ENCODE measurements around the gene BABAM2. TPM values are rescaled to one million over a fixed set of nuclear protein-coding genes. Genes with fewer than 3 reads are reported as not detected.

Gene BABAM2
- total RNA-seq, 1 experiment from 2014 or later: 16.3 TPM

DNA sequence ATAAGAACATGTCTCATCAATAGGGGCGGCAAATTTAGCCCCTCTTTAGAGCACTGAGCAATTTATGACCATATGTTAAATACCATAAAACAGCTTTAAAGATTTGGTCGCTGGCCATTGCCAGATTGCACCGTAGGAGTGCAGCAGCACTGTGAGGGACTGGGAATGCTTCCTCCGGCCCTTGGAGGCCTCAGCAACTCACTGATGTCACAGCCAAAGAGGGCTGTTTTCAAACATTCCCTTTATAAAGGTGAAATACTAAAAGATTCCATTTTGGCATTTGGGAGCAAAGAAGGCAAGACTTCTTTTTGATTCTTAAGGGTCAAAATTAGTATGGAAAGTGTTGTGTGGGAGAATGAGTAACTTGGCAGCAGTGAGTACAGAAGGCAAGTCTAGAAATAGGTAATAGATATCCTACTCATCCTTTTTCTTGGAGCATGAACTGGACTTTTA, 63.7 kb downstream of the BABAM2 start:
- no peaks in the 10 kb centered on the region for H3K27me3 ChIP-seq (ENCODE audit: low read length)
- intact Hi-C loops (cut with micrococcal nuclease): loop anchor here (1.0 to 10.0 kb wide), 5 partner anchors 135 to 249 kb away; partner anchors contain the start of gene MRPL33
- H3K9me2 ChIP-seq (replicated peaks; ENCODE audit: low read length): no peaks in the 10 kb centered on the region
- H3K4me3 ChIP-seq (ENCODE audit: low read length): peak overlapping the region; percentile 38
- peaks cover 62% of the 10 kb centered on the region for H3K4me1 ChIP-seq (ENCODE audit: insufficient read depth, low read length)
- no peaks in the 10 kb centered on the region for H3K36me3 ChIP-seq (ENCODE audit: low read depth, low read length)
- H3K9me3 ChIP-seq (ENCODE audit: low read length): no peaks in the 10 kb centered on the region
- H4K20me1 ChIP-seq (ENCODE audit: low read length): no peaks in the 10 kb centered on the region
- peak; percentile 60 for DNase-seq
- ChIA-PET CTCF (no interaction called here), POLR2A (ENCODE audit: unreplicated experiment) (interaction anchor here (0.5 to 0.7 kb wide), 3 partner anchors 19 to 259 kb away, joined by 3 to 12 read pairs (median 10); no protein-coding TSS in a partner anchor)
- peaks cover 27% of the 10 kb centered on the region for H3F3A ChIP-seq (ENCODE audit: low read length, unreplicated experiment)
- BruUV-seq (replicated peaks): no TSS peak
- peak overlapping the region; percentile 93 for H3K27ac ChIP-seq (ENCODE audit: low read length)
- peak; percentile 59 for ATAC-seq
- TF ChIP-seq, protein P1, sequence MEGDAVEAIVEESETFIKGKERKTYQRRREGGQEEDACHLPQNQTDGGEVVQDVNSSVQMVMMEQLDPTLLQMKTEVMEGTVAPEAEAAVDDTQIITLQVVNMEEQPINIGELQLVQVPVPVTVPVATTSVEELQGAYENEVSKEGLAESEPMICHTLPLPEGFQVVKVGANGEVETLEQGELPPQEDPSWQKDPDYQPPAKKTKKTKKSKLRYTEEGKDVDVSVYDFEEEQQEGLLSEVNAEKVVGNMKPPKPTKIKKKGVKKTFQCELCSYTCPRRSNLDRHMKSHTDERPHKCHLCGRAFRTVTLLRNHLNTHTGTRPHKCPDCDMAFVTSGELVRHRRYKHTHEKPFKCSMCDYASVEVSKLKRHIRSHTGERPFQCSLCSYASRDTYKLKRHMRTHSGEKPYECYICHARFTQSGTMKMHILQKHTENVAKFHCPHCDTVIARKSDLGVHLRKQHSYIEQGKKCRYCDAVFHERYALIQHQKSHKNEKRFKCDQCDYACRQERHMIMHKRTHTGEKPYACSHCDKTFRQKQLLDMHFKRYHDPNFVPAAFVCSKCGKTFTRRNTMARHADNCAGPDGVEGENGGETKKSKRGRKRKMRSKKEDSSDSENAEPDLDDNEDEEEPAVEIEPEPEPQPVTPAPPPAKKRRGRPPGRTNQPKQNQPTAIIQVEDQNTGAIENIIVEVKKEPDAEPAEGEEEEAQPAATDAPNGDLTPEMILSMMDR (conservative IDR thresholded peaks at IDR 0.05; ENCODE audit: low read depth, low read length): no peak
- TF ChIP-seq EZH2 (IDR thresholded peaks at IDR 0.05; ENCODE audit: low read length, unreplicated experiment): no peak
- no peak for TF ChIP-seq EZH2phosphoT487 (IDR thresholded peaks at IDR 0.05; ENCODE audit: borderline replicate concordance, low read length)
- H3K9ac ChIP-seq (ENCODE audit: low read length): peak overlapping the region; percentile 65
- H3K79me2 ChIP-seq (ENCODE audit: low read length): peaks cover 25% of the 10 kb centered on the region
- H3K4me2 ChIP-seq (ENCODE audit: low read length): peak overlapping the region; percentile 78
- peak overlapping the region; percentile 22; the same call in 1 of the 2 replicates for H2AFZ ChIP-seq (ENCODE audit: low read length)

DNA sequence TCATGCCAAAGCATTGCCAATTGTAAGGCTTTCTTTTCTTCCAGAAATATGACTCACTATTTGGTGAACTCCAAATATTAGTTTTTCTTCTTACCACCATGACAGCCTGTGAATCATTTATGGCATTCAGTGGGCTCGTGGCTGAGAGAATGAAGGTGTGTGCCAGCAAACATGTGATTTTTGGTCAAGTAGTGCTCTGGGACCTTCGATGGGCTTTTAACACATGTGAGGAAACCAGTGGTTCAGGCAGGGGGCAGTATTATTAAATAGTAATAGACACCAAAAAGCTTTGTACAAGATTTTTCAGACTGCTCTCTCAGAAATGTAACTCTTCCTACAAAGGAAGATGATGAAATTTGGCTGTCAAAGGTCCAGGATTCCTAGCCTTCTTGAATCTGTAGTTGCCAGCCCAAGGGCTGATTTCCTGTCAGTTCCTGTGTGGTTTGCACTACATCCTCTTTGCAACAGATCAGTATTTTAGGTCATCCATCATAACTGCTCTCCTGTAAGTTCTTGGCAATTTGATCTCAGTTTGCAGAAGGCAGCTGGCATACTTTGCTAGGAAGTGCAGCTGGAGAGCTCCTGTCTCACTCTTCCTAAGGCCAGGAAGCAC, 64.3 kb downstream of the BABAM2 start:
- DNase-seq: peak; percentile 94
- TF ChIP-seq EZH2 (IDR thresholded peaks at IDR 0.05; ENCODE audit: low read length, unreplicated experiment): no peak
- TF ChIP-seq, protein P1 (conservative IDR thresholded peaks at IDR 0.05; ENCODE audit: low read depth, low read length): peak; percentile 47
- TF ChIP-seq EZH2phosphoT487 (IDR thresholded peaks at IDR 0.05; ENCODE audit: borderline replicate concordance, low read length): 0 out of 2 replicates have a peak, but pooled peaks have one; percentile 34
- ChIA-PET CTCF (interaction anchor here (0.6 kb wide), 2 partner anchors 113 to 232 kb away, joined by 3 read pairs; no protein-coding TSS in a partner anchor), POLR2A (ENCODE audit: unreplicated experiment) (interaction anchor here (0.6 to 0.7 kb wide), 3 partner anchors 91 to 253 kb away, joined by 3 read pairs; no protein-coding TSS in a partner anchor)
- ATAC-seq: peak; percentile 80
- Histone ChIP-seq H3K36me3 (ENCODE audit: low read depth, low read length) (no peaks in the 10 kb centered on the region), H3K9ac (ENCODE audit: low read length) (peak overlapping the region; percentile 65), H3K27me3 (ENCODE audit: low read length) (no peaks in the 10 kb centered on the region), H4K20me1 (ENCODE audit: low read length) (no peaks in the 10 kb centered on the region), H3K9me2 (replicated peaks; ENCODE audit: low read length) (no peaks in the 10 kb centered on the region), H3K27ac (ENCODE audit: low read length) (peak overlapping the region; percentile 93), H3K4me3 (ENCODE audit: low read length) (peak overlapping the region; percentile 49; the same call in 1 of the 2 replicates), H2AFZ (ENCODE audit: low read length) (no peak overlapping the region), H3K4me2 (ENCODE audit: low read length) (peak overlapping the region; percentile 78), H3K9me3 (ENCODE audit: low read length) (no peaks in the 10 kb centered on the region), H3F3A (ENCODE audit: low read length, unreplicated experiment) (peaks cover 27% of the 10 kb centered on the region), H3K79me2 (ENCODE audit: low read length) (peaks cover 25% of the 10 kb centered on the region), H3K4me1 (ENCODE audit: insufficient read depth, low read length) (peaks cover 68% of the 10 kb centered on the region)
- no TSS peak for BruUV-seq (replicated peaks)
- intact Hi-C loops (cut with micrococcal nuclease): loop anchor here (1.0 to 10.0 kb wide), 10 partner anchors 65 to 438 kb away; partner anchors contain the start of genes BABAM2, MRPL33 and RBKS

Data from PC-3 (cell line).